Breast epithelium (tissue), 4 donors: Measurements from ENCODE around the gene TIMM8A. TPM values are rescaled to one million over a fixed set of nuclear protein-coding genes. Genes with fewer than 3 reads are reported as not detected.

Experiments used
- DNase-seq, 2 donors: peaks; one replicate each; pipeline ENCODE4 v3.0.0-alpha.2; 2019; ENCODE audit warnings: low spot score in 2 of 2
- H3K27ac ChIP-seq, 2 donors: fragments of 200-600 bp; sonication (generic) in 1 of 2; one replicate each; pipeline ENCODE4 v1.5.1; 2016 to 2019; ENCODE audit warnings: mild to moderate bottlenecking in 1 of 2
- H3K27me3 ChIP-seq, 2 donors: fragments of 200-600 bp; sonication (generic) in 1 of 2; one replicate each; pipeline versions ENCODE4 v1.5.1 to v1.6.0; 2017 to 2019; ENCODE audit warnings: control low read depth in 1 of 2, mild to moderate bottlenecking in 1 of 2
- H3K36me3 ChIP-seq: fragments of 200-600 bp; one replicate; pipeline ENCODE4 v1.5.1; 2019
- H3K4me1 ChIP-seq, 2 donors: fragments of 200-600 bp; sonication (generic); one replicate each; pipeline ENCODE4 v1.5.1; 2016 to 2019; ENCODE audit warnings: control low read depth in 1 of 2
- H3K4me3 ChIP-seq, 3 donors: fragments of 200-600 bp; sonication (generic); 1 replicate in 2 of 3; 2 replicates in 1 of 3; pipeline ENCODE4 v1.5.1; 2016 to 2019; ENCODE audit warnings: mild to moderate bottlenecking in 3 of 3, moderate library complexity in 2 of 3
- H3K9me3 ChIP-seq, 2 donors: fragments of 200-600 bp; sonication (generic) in 1 of 2; one replicate each; pipeline ENCODE4 v1.5.1; 2016 to 2019; ENCODE audit warnings: control low read depth in 1 of 2
- POLR2A ChIP-seq: fragments of 450-650 bp; IDR thresholded peaks from one replicate; pipeline ENCODE4 v1.6.1; 2016; ENCODE audit warnings: antibody characterized with exemption, mild to moderate bottlenecking, moderate library complexity
- POLR2AphosphoS5 ChIP-seq, 3 donors: sonication (generic); formaldehyde crosslinking; IDR thresholded peaks; one replicate each; pipeline ENCODE4 v1.6.1; 2017; ENCODE audit warnings: antibody characterized with exemption in 3 of 3
- intact Hi-C: fragments of 100-400 bp; cut with DNase I; formaldehyde crosslinking; loops from one replicate; pipeline ENCODE4 v1.15.1; 2023; ENCODE audit warnings: low total_unique reads
- total RNA-seq, 3 donors: library from RNA; depleted of rRNA; stranded (reverse); fragments of >200 nt; gene quantifications; one replicate each; pipeline ENCODE4 v1.1.0, GENCODE V29; 2016
- TF ChIP-seq, protein P1 (sequence below), 3 donors: fragments of 450-650 bp; IDR thresholded peaks; one replicate each; pipeline ENCODE4 v1.5.1; 2016 to 2017; ENCODE audit warnings: antibody characterized with exemption in 3 of 3, mild to moderate bottlenecking in 3 of 3, moderate library complexity in 3 of 3

Gene TIMM8A
- total RNA-seq, 3 donors from 2014 or later, result 3.5 to 4.7 (median 4.6) TPM

DNA sequence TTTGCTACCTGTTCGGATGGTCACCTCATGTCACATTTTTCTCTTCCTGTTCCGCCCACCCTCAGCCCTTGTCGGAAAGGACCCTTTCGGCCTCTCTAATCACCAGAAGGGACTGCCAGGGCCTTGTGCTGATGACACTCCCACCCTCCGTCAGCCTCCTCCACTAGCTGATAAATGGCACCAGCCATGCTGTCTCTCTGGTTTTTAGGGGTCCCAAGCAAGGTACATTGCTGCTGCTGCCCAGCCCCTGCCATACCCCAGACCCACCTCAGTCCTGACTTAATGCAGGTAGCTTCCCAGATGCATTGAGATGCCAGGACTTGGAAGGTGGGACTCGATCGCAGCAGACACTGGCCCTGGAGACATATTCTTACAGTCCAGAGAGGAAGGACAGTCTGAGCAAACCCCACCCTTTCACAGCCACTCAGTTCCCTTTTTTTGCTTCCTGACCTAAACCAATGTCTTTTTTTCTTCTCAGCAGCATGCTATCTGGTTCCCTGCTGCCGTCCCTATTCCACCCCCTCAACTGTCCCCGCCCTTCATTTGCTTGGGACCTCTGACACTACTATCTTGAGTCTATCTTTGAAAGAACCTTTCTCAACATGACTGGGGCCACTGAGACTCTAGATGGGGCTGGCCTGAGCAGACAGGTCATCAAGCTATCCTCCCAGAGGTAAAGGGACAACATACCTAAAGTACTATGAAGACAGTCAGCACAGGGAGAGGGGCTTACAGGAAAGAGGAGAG lies 37.4 kb upstream of the TIMM8A start, which contains the start of gene BTK:
TSS of gene BTK (minus strand) at position 397 of the 747 bp plus-strand sequence. CDS start 10,907 bp downstream, outside the sequence.
- Histone ChIP-seq H3K36me3 (no peaks in the 10 kb centered on the region), H3K4me1 (no peaks in the 10 kb centered on the region), H3K27me3 (peaks cover 0 to 39% of the 10 kb centered on the region in 2 donors), H3K9me3 (no peaks in the 10 kb centered on the region), H3K27ac (no peak within 1 kb of the TSS), H3K4me3 (peak within 1 kb of the TSS in 2 of 3 donors; percentile 11 to 19)
- TF ChIP-seq POLR2AphosphoS5 (IDR thresholded peaks at IDR 0.05) (no peak), POLR2A (no peak)
- TF ChIP-seq, protein P1, sequence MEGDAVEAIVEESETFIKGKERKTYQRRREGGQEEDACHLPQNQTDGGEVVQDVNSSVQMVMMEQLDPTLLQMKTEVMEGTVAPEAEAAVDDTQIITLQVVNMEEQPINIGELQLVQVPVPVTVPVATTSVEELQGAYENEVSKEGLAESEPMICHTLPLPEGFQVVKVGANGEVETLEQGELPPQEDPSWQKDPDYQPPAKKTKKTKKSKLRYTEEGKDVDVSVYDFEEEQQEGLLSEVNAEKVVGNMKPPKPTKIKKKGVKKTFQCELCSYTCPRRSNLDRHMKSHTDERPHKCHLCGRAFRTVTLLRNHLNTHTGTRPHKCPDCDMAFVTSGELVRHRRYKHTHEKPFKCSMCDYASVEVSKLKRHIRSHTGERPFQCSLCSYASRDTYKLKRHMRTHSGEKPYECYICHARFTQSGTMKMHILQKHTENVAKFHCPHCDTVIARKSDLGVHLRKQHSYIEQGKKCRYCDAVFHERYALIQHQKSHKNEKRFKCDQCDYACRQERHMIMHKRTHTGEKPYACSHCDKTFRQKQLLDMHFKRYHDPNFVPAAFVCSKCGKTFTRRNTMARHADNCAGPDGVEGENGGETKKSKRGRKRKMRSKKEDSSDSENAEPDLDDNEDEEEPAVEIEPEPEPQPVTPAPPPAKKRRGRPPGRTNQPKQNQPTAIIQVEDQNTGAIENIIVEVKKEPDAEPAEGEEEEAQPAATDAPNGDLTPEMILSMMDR (IDR thresholded peaks at IDR 0.05), result no peak
- no peak for DNase-seq
- intact Hi-C loops, result no loop called here

DNA sequence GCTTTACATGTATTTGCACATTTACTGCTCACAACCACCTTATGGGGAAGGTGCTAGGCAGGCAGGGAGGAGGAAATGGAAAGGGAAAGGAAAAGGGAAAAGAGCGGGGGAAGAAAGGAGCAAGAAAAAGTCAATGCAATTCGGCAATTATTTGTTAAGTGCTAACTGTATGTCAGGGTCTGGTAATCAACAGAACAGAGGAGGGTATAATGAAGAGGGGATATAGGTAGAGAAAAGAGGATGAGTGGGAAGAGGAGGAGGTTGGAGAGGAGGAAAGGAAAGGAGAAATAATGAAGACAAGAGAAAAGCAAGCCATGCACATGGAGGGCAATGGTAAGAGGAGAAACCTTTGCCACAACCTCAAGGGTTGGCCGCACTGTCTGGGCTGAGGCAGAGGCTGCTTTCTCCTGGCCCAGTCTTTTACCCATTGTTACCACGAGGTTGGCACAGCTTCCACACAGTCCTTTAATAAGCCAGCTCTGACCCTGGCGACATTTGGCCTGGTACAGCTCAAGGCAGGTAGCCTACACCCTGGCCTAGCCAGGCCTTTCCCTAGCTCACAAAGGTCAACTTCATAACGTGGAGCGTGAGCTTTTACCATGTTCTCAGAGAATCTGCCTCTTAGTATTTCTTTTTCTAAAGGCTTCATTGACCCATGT lies 36.6 kb upstream of the TIMM8A start:
- no peak for DNase-seq

DNA sequence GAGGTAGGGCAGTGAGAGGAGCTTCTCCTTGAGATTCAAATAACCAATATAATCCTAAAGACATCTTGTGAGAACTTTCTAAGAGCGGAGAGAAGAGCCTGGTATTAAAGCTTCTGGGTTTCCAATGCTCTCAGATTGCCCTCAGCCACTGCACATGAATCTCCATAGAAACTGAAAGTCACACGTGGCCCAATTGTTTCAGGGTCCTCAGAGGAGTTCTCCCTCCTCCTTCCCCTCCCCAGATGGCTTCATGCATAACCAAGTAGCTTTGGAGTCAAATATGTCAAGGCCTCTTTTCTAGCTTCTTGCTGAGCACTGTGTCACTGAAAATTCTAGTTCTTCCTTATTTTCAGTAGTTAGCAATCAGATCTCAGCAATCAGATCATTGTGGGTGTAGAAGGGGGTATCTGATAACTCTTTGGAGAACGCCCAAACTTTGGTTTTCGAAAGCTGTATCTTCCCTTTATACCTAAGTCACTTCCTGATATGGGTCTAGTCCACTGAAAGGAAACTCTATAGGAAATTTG lies 35.2 kb upstream of the TIMM8A start:
- intact Hi-C loops, result no loop called here
- TF ChIP-seq POLR2A, result no peak
- H3K27me3 ChIP-seq, result peaks cover 0 to 35% of the 10 kb centered on the region in 2 donors

More for the DNA sequence above, 36.6 kb upstream of the TIMM8A start:
- no peaks in the 10 kb centered on the region for H3K4me1 ChIP-seq
- no peaks in the 10 kb centered on the region for H3K9me3 ChIP-seq
- no peaks in the 10 kb centered on the region for H3K36me3 ChIP-seq
- TF ChIP-seq POLR2A, result no peak
- TF ChIP-seq, protein P1 (IDR thresholded peaks at IDR 0.05), result no peak
- TF ChIP-seq POLR2AphosphoS5 (IDR thresholded peaks at IDR 0.05), result no peak
- peak overlapping the region in 1 of 3 donors; percentile 11 for H3K4me3 ChIP-seq
- intact Hi-C loops, result no loop called here
- no peak overlapping the region for H3K27ac ChIP-seq
- H3K27me3 ChIP-seq, result peaks cover 0 to 39% of the 10 kb centered on the region in 2 donors

DNA sequence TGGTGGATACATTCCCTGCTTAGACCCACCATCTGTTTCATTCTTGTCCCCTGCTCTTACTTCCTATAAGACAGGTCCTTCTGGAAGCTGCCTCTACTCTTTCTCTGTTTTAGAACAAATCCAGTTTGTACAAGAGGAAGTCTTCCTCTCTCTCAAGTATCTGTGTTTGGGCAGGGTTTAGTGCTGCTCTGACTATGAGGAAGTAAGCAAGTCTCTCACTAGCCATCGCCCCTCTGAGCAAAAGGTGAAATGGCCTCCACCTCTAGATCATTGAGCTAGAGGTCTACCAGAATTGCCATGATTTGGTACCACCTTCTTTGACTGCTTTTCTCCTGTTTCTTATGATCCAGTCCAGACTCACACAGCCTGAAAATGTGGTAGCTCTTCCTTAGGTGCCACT lies 29.0 kb upstream of the TIMM8A start:
- no peaks in the 10 kb centered on the region for H3K4me1 ChIP-seq
- TF ChIP-seq POLR2A, result no peak
- no peak for TF ChIP-seq POLR2AphosphoS5 (IDR thresholded peaks at IDR 0.05)
- TF ChIP-seq, protein P1 (IDR thresholded peaks at IDR 0.05), result no peak
- no peak for DNase-seq
- H3K27me3 ChIP-seq, result peaks cover 0 to 33% of the 10 kb centered on the region in 2 donors
- H3K4me3 ChIP-seq, result no peak overlapping the region
- intact Hi-C loops, result no loop called here
- no peaks in the 10 kb centered on the region for H3K36me3 ChIP-seq
- H3K9me3 ChIP-seq, result no peaks in the 10 kb centered on the region
- no peak overlapping the region for H3K27ac ChIP-seq

More for the DNA sequence above, 35.2 kb upstream of the TIMM8A start:
- H3K4me1 ChIP-seq, result no peaks in the 10 kb centered on the region
- no peak for DNase-seq
- H3K36me3 ChIP-seq, result no peaks in the 10 kb centered on the region
- H3K9me3 ChIP-seq, result no peaks in the 10 kb centered on the region
- H3K4me3 ChIP-seq, result no peak overlapping the region
- H3K27ac ChIP-seq, result no peak overlapping the region

DNA sequence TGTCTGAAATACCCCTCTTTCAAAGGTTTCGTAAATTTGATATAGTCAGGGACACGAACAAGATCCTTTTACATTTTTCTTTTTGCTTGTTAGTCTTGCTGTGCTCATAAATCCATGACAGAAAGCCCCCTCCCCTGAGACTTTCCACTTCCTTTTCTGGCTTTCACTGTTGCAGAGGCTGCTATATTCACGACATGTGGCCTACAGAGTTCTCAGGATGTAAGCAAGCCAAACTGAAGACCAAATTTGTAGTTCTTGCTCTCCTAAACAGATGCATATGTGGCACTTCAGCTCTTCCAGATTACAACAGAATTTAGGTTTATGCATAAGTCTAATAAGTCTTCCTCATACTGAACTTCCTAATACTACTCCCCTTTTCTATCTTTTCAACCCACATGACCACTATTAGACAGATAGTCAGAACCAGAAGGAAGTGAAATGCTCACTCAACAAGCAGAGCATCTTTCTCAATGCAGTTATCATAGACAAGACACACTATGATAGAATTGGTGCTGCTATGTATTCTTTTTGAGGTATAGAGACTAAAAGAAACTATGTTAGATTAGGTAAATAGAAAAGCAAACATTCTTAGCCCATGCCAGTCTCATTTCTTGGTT lies 22.5 kb upstream of the TIMM8A start:
- intact Hi-C loops, result no loop called here

More for the DNA sequence above, 22.5 kb upstream of the TIMM8A start:
- DNase-seq, result no peak
- Histone ChIP-seq H3K27ac (no peak overlapping the region), H3K4me1 (no peaks in the 10 kb centered on the region), H3K36me3 (no peaks in the 10 kb centered on the region), H3K9me3 (no peaks in the 10 kb centered on the region), H3K27me3 (peaks cover 0 to 47% of the 10 kb centered on the region in 2 donors), H3K4me3 (no peak overlapping the region)
- TF ChIP-seq POLR2AphosphoS5 (IDR thresholded peaks at IDR 0.05), result no peak
- TF ChIP-seq, protein P1 (IDR thresholded peaks at IDR 0.05), result no peak
- no peak for TF ChIP-seq POLR2A
